ENCODE data around the gene CC2D1B.

Gene CC2D1B

DNA sequence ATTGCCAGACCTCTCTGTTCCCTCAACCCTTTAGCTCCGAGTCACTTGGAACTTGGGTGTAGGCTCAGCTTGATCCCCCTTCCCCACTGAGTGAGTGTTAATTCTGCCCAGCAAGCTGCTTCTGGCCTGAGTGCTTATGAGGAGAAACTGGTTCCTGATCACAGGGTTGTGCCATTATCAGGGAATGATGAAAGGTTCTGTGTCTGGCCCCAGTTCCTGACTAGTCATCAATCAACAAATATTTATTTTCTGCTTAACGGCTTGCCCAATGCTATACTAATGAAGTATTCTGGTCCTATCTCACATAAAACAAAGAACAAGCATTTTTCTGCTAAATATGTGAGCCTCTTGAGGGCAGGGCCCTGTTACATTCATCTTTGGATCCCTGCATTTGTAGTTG, 20.8 kb downstream of the CC2D1B start:
- H3K4me1 ChIP-seq (ENCODE audit: control insufficient read depth in 1 of 2, insufficient read depth in 2 of 2, low read length in 2 of 2), result no peaks in the 10 kb centered on the region
- no peak overlapping the region for H3K27ac ChIP-seq (ENCODE audit: low read depth, low read length)
- H3K9ac ChIP-seq (ENCODE audit: low read depth in 1 of 2, low read length in 2 of 2), result no peak overlapping the region
- no peaks in the 10 kb centered on the region for H3K27me3 ChIP-seq (ENCODE audit: control insufficient read depth in 1 of 2, insufficient read depth in 2 of 2, low read length in 2 of 2)
- H3K4me3 ChIP-seq (ENCODE audit: low read depth in 1 of 2, low read length in 2 of 2), result no peak overlapping the region
- H3K9me3 ChIP-seq (ENCODE audit: control insufficient read depth in 1 of 2, low read length in 2 of 2), result no peaks in the 10 kb centered on the region
- peaks cover 0 to 2% of the 10 kb centered on the region in 2 donors for H3K36me3 ChIP-seq (ENCODE audit: control insufficient read depth in 1 of 2, insufficient read depth in 2 of 2, low read length in 2 of 2)

DNA sequence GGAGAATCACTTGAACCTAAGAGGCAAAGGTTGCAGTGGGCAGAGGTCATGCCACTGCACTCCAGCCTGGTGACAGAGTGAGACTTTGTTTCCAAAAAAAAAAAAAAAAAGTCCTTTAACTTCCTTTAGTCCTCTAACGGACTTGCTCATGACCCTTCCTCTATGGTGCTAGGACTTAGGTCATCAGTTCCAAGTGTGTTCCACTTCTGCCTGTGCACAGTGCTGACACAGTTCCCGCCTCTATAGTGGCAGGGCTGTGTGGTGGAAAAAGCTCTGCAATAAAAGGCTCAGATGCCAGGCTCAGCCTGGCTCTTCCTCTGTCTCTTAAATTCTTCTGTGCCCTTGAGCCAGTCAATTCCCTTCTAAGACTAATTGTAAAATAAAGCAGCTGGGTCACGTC, 22.0 kb downstream of the CC2D1B start:
- no peaks in the 10 kb centered on the region for H3K27me3 ChIP-seq (ENCODE audit: control insufficient read depth in 1 of 2, insufficient read depth in 2 of 2, low read length in 2 of 2)
- H3K9ac ChIP-seq (ENCODE audit: low read depth in 1 of 2, low read length in 2 of 2), result no peak overlapping the region
- no peaks in the 10 kb centered on the region for H3K9me3 ChIP-seq (ENCODE audit: control insufficient read depth in 1 of 2, low read length in 2 of 2)
- H3K4me3 ChIP-seq (ENCODE audit: low read depth in 1 of 2, low read length in 2 of 2), result no peak overlapping the region
- no peak overlapping the region for H3K27ac ChIP-seq (ENCODE audit: low read depth, low read length)
- peaks cover 2 to 5% of the 10 kb centered on the region in 2 donors for H3K36me3 ChIP-seq (ENCODE audit: control insufficient read depth in 1 of 2, insufficient read depth in 2 of 2, low read length in 2 of 2)
- no peaks in the 10 kb centered on the region for H3K4me1 ChIP-seq (ENCODE audit: control insufficient read depth in 1 of 2, insufficient read depth in 2 of 2, low read length in 2 of 2)

DNA sequence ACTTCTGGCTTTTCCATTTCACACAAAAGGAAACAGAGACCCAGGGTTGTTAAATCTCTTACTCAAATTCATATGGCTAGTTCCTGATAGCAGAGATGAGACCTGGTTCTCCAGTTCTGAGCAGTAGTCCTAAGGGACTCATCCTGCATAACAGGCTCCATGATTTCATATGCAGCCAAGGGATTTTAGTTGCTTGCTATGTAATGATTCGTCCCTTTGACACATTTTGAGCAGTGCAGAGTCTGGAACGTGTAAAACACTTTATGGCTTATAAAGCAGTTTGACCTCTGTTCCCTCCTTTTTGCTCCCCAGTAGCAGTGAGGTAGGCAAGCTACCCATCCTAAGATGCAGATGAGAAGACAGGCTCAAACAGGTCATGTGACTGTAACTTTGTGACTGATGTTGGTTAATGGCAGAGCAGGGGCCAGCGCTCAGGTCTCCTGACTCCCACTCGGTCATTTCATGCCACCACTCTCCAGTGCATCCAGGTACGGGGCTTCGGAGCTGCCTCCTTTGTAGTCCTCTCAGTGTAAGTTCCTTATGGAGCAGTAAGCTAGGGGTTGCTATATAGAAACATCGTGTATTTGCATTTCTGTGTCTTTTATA, 24.2 kb downstream of the CC2D1B start:
- Histone ChIP-seq H3K36me3 (ENCODE audit: control insufficient read depth in 1 of 2, insufficient read depth in 2 of 2, low read length in 2 of 2) (peaks cover 5 to 11% of the 10 kb centered on the region in 2 donors), H3K9me3 (ENCODE audit: control insufficient read depth in 1 of 2, low read length in 2 of 2) (no peaks in the 10 kb centered on the region), H3K4me1 (ENCODE audit: control insufficient read depth in 1 of 2, insufficient read depth in 2 of 2, low read length in 2 of 2) (no peaks in the 10 kb centered on the region), H3K27me3 (ENCODE audit: control insufficient read depth in 1 of 2, insufficient read depth in 2 of 2, low read length in 2 of 2) (no peaks in the 10 kb centered on the region), H3K9ac (ENCODE audit: low read depth in 1 of 2, low read length in 2 of 2) (no peak overlapping the region), H3K4me3 (ENCODE audit: low read depth in 1 of 2, low read length in 2 of 2) (no peak overlapping the region), H3K27ac (ENCODE audit: low read depth, low read length) (no peak overlapping the region)

DNA sequence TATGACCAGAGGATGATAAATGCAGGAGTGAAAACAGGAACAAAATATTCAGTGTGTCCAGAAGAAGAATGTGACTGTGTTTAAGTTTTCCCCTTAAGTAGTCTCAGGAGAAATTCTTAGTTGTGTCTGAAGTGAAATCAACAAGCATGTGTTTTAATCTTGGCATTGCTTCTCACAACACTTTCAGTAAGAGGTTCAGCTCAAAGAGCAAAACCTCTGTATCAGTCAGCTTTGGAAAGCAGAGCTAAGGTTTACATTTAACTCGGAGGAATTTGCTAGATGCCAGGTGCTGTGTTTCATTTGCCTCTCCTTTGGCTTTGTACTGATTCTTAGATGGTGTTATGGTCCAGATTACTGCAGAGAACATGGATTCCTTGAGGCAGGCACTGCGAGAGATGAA, 28.6 kb downstream of the CC2D1B start:
- no peak overlapping the region for H3K9ac ChIP-seq (ENCODE audit: low read depth in 1 of 2, low read length in 2 of 2)
- H3K27ac ChIP-seq (ENCODE audit: low read depth, low read length), result no peak overlapping the region
- no peaks in the 10 kb centered on the region for H3K4me1 ChIP-seq (ENCODE audit: control insufficient read depth in 1 of 2, insufficient read depth in 2 of 2, low read length in 2 of 2)
- H3K36me3 ChIP-seq (ENCODE audit: control insufficient read depth in 1 of 2, insufficient read depth in 2 of 2, low read length in 2 of 2), result peaks cover 11 to 16% of the 10 kb centered on the region in 2 donors
- H3K4me3 ChIP-seq (ENCODE audit: low read depth in 1 of 2, low read length in 2 of 2), result no peak overlapping the region
- no peaks in the 10 kb centered on the region for H3K9me3 ChIP-seq (ENCODE audit: control insufficient read depth in 1 of 2, low read length in 2 of 2)
- no peaks in the 10 kb centered on the region for H3K27me3 ChIP-seq (ENCODE audit: control insufficient read depth in 1 of 2, insufficient read depth in 2 of 2, low read length in 2 of 2)

DNA sequence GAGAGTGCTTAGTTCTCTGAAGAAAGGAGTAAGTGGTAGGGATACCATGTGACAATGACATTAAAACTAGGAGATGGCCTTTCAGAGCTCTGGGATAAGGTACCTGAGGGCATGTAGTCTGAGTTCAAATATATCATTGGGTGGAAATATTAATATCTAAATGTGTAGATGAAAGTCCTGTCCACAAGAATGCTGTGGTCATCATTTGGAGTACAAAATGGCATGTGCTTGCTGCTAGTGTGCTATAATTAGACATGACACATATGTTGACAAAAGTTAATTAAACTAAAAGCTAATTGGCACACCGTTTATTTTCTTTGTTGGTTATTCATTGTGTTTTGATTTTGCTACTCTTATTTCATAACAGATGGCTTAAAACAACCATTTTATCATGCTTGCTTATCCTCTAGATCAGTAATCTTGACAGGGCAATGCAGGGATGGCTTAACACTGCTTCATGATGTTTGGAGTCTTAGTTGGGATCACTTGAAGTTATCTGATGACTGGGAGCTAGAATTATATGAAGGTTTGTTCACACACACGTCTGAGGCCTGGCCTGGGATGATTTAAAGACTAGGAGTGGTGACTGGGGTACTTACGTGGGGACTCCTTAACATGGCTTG, 31.0 kb downstream of the CC2D1B start:
- no peak overlapping the region for H3K9ac ChIP-seq (ENCODE audit: low read depth in 1 of 2, low read length in 2 of 2)
- no peaks in the 10 kb centered on the region for H3K4me1 ChIP-seq (ENCODE audit: control insufficient read depth in 1 of 2, insufficient read depth in 2 of 2, low read length in 2 of 2)
- H3K27ac ChIP-seq (ENCODE audit: low read depth, low read length), result no peak overlapping the region
- no peak overlapping the region for H3K4me3 ChIP-seq (ENCODE audit: low read depth in 1 of 2, low read length in 2 of 2)
- H3K9me3 ChIP-seq (ENCODE audit: control insufficient read depth in 1 of 2, low read length in 2 of 2), result no peaks in the 10 kb centered on the region
- no peaks in the 10 kb centered on the region for H3K27me3 ChIP-seq (ENCODE audit: control insufficient read depth in 1 of 2, insufficient read depth in 2 of 2, low read length in 2 of 2)
- H3K36me3 ChIP-seq (ENCODE audit: control insufficient read depth in 1 of 2, insufficient read depth in 2 of 2, low read length in 2 of 2), result peaks cover 10 to 16% of the 10 kb centered on the region in 2 donors

DNA sequence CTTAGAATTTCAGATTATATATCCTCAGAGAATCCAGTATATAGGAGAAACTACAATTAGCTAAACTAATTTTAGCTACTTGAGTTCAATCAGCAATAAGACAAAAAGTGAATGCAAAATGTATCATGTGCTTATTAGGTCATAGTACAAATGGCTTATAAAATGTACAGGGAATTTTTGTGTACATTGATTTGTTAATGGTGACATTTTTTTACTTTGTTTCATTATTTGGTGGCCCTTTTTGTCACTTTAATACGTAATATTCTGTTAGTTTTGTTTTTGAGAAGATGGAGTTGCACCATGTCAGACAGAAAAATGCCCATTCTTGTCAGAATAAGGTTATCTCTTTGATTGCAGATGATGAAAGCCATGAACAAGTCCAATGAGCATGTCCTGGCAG, 33.6 kb downstream of the CC2D1B start:
- Histone ChIP-seq H3K27me3 (ENCODE audit: control insufficient read depth in 1 of 2, insufficient read depth in 2 of 2, low read length in 2 of 2) (no peaks in the 10 kb centered on the region), H3K9ac (ENCODE audit: low read depth in 1 of 2, low read length in 2 of 2) (no peak overlapping the region), H3K36me3 (ENCODE audit: control insufficient read depth in 1 of 2, insufficient read depth in 2 of 2, low read length in 2 of 2) (peaks cover 7 to 8% of the 10 kb centered on the region in 2 donors)

DNA sequence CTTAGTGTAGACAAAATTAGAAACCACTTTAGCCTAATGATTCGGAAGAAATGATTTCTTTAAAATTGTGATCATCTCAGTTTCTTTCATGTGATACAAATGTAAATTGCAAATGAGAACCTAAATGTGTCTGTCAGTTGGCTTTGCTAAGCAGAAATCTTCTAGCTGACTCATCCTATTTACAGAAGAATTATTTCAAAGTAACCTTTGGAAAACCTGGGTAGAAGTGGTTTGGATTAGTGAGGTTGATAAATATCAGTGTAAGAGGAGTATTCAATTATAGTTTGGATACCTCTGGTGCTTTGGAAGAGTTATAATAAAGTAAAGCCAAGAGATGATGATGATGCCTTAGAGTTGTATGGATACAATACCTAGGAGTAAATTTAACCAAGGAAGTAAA, 37.4 kb downstream of the CC2D1B start:
- no peaks in the 10 kb centered on the region for H3K36me3 ChIP-seq (ENCODE audit: control insufficient read depth in 1 of 2, insufficient read depth in 2 of 2, low read length in 2 of 2)
- no peak overlapping the region for H3K27ac ChIP-seq (ENCODE audit: low read depth, low read length)
- no peaks in the 10 kb centered on the region for H3K27me3 ChIP-seq (ENCODE audit: control insufficient read depth in 1 of 2, insufficient read depth in 2 of 2, low read length in 2 of 2)
- H3K9ac ChIP-seq (ENCODE audit: low read depth in 1 of 2, low read length in 2 of 2), result no peak overlapping the region
- H3K4me1 ChIP-seq (ENCODE audit: control insufficient read depth in 1 of 2, insufficient read depth in 2 of 2, low read length in 2 of 2), result no peaks in the 10 kb centered on the region
- H3K4me3 ChIP-seq (ENCODE audit: low read depth in 1 of 2, low read length in 2 of 2), result no peak overlapping the region
- H3K9me3 ChIP-seq (ENCODE audit: control insufficient read depth in 1 of 2, low read length in 2 of 2), result no peaks in the 10 kb centered on the region

More for the DNA sequence above, 33.6 kb downstream of the CC2D1B start:
- no peak overlapping the region for H3K27ac ChIP-seq (ENCODE audit: low read depth, low read length)
- H3K4me1 ChIP-seq (ENCODE audit: control insufficient read depth in 1 of 2, insufficient read depth in 2 of 2, low read length in 2 of 2), result no peaks in the 10 kb centered on the region
- no peaks in the 10 kb centered on the region for H3K9me3 ChIP-seq (ENCODE audit: control insufficient read depth in 1 of 2, low read length in 2 of 2)
- no peak overlapping the region for H3K4me3 ChIP-seq (ENCODE audit: low read depth in 1 of 2, low read length in 2 of 2)

DNA sequence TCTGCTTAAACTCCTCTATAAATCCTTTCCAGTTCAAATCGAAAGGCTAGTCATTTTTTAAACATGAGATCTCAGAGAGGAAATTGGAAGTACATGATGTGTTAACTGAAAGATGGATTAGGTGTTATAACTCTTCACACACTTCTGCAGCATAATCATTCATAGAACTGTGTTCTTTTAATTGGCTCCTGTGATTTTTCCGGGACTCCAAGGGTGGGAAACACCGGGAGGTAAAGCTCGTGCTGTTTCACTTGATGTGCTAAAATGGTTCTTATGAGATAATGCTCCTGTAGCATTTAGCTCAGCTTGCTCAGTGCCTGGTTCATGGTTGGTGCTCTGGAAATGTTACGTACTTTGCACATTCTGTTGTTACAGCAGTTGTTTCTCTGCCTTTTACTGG, 40.2 kb downstream of the CC2D1B start:
- no peak overlapping the region for H3K4me3 ChIP-seq (ENCODE audit: low read depth in 1 of 2, low read length in 2 of 2)
- no peaks in the 10 kb centered on the region for H3K27me3 ChIP-seq (ENCODE audit: control insufficient read depth in 1 of 2, insufficient read depth in 2 of 2, low read length in 2 of 2)
- no peak overlapping the region for H3K27ac ChIP-seq (ENCODE audit: low read depth, low read length)
- H3K9ac ChIP-seq (ENCODE audit: low read depth in 1 of 2, low read length in 2 of 2), result no peak overlapping the region
- H3K9me3 ChIP-seq (ENCODE audit: control insufficient read depth in 1 of 2, low read length in 2 of 2), result no peaks in the 10 kb centered on the region
- H3K4me1 ChIP-seq (ENCODE audit: control insufficient read depth in 1 of 2, insufficient read depth in 2 of 2, low read length in 2 of 2), result no peaks in the 10 kb centered on the region
- no peaks in the 10 kb centered on the region for H3K36me3 ChIP-seq (ENCODE audit: control insufficient read depth in 1 of 2, insufficient read depth in 2 of 2, low read length in 2 of 2)

DNA sequence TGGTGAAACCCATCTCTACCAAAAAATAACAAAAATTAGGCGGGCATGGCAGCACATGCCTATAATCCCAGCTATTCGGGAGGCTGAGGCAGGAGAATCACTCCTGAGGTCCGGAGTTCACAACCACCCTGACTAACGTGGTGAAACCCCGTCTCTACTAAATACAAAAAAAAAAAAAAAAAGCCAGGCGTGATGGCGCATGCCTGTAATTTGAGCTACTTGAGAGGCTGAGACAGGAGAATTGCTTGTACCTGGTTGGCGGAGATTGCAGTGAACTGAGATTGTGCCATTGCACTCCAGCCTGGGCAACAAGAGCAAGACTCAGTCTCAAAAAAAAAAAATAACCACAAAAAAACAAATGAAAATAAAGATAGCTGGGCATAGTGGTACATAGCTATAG, 42.3 kb downstream of the CC2D1B start:
- H3K4me3 ChIP-seq (ENCODE audit: low read depth in 1 of 2, low read length in 2 of 2), result no peak overlapping the region
- no peaks in the 10 kb centered on the region for H3K4me1 ChIP-seq (ENCODE audit: control insufficient read depth in 1 of 2, insufficient read depth in 2 of 2, low read length in 2 of 2)
- H3K9ac ChIP-seq (ENCODE audit: low read depth in 1 of 2, low read length in 2 of 2), result no peak overlapping the region
- no peaks in the 10 kb centered on the region for H3K36me3 ChIP-seq (ENCODE audit: control insufficient read depth in 1 of 2, insufficient read depth in 2 of 2, low read length in 2 of 2)
- no peak overlapping the region for H3K27ac ChIP-seq (ENCODE audit: low read depth, low read length)
- H3K27me3 ChIP-seq (ENCODE audit: control insufficient read depth in 1 of 2, insufficient read depth in 2 of 2, low read length in 2 of 2), result no peaks in the 10 kb centered on the region
- H3K9me3 ChIP-seq (ENCODE audit: control insufficient read depth in 1 of 2, low read length in 2 of 2), result no peaks in the 10 kb centered on the region

DNA sequence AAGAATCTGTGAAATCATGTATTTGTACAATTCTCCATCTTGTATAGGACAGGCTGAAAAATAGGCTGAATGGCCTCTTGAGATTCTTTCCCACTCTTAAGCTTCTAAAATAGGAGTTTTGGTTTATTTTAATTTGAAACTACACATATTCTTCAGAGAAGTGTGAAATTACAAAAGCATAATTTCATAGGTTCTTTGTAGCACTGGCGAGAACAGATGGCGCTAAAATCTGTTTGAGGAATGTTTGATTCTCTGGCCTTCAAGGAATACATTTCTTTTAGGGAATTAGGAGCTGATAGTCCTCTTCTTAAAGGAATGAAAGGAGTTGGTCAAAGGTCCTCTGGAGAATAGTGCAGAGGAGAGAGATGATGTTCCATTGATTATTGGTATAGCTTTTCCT, 44.9 kb downstream of the CC2D1B start:
- Histone ChIP-seq H3K9ac (ENCODE audit: low read depth in 1 of 2, low read length in 2 of 2) (no peak overlapping the region), H3K4me1 (ENCODE audit: control insufficient read depth in 1 of 2, insufficient read depth in 2 of 2, low read length in 2 of 2) (no peaks in the 10 kb centered on the region), H3K9me3 (ENCODE audit: control insufficient read depth in 1 of 2, low read length in 2 of 2) (no peaks in the 10 kb centered on the region), H3K27me3 (ENCODE audit: control insufficient read depth in 1 of 2, insufficient read depth in 2 of 2, low read length in 2 of 2) (no peaks in the 10 kb centered on the region), H3K27ac (ENCODE audit: low read depth, low read length) (no peak overlapping the region), H3K4me3 (ENCODE audit: low read depth in 1 of 2, low read length in 2 of 2) (no peak overlapping the region), H3K36me3 (ENCODE audit: control insufficient read depth in 1 of 2, insufficient read depth in 2 of 2, low read length in 2 of 2) (no peaks in the 10 kb centered on the region)
